ENCODE measurements around the gene ASCL1. TPM values are rescaled to one million over a fixed set of nuclear protein-coding genes. Genes with fewer than 3 reads are reported as not detected.

Gene ASCL1
- total and polyA plus RNA-seq, 2 of the 13 experiments (the other 11 are each of a cell fraction or from before 2014, with no cell fraction given), result not detected

GRCh38 chr12:102917026-102917787 is 40.3 kb upstream of the ASCL1 start, which contains the start of gene PAH (continued):
- TF ChIP-seq, protein P1, sequence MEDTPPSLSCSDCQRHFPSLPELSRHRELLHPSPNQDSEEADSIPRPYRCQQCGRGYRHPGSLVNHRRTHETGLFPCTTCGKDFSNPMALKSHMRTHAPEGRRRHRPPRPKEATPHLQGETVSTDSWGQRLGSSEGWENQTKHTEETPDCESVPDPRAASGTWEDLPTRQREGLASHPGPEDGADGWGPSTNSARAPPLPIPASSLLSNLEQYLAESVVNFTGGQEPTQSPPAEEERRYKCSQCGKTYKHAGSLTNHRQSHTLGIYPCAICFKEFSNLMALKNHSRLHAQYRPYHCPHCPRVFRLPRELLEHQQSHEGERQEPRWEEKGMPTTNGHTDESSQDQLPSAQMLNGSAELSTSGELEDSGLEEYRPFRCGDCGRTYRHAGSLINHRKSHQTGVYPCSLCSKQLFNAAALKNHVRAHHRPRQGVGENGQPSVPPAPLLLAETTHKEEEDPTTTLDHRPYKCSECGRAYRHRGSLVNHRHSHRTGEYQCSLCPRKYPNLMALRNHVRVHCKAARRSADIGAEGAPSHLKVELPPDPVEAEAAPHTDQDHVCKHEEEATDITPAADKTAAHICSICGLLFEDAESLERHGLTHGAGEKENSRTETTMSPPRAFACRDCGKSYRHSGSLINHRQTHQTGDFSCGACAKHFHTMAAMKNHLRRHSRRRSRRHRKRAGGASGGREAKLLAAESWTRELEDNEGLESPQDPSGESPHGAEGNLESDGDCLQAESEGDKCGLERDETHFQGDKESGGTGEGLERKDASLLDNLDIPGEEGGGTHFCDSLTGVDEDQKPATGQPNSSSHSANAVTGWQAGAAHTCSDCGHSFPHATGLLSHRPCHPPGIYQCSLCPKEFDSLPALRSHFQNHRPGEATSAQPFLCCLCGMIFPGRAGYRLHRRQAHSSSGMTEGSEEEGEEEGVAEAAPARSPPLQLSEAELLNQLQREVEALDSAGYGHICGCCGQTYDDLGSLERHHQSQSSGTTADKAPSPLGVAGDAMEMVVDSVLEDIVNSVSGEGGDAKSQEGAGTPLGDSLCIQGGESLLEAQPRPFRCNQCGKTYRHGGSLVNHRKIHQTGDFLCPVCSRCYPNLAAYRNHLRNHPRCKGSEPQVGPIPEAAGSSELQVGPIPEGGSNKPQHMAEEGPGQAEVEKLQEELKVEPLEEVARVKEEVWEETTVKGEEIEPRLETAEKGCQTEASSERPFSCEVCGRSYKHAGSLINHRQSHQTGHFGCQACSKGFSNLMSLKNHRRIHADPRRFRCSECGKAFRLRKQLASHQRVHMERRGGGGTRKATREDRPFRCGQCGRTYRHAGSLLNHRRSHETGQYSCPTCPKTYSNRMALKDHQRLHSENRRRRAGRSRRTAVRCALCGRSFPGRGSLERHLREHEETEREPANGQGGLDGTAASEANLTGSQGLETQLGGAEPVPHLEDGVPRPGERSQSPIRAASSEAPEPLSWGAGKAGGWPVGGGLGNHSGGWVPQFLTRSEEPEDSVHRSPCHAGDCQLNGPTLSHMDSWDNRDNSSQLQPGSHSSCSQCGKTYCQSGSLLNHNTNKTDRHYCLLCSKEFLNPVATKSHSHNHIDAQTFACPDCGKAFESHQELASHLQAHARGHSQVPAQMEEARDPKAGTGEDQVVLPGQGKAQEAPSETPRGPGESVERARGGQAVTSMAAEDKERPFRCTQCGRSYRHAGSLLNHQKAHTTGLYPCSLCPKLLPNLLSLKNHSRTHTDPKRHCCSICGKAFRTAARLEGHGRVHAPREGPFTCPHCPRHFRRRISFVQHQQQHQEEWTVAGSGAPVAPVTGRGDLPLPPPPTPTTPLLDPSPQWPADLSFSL (CRISPR knock-in tag; IDR thresholded peaks at IDR 0.05), result peak; percentile 60; the same call in 1 of the 2 replicates
- TF ChIP-seq ZNF841 (CRISPR knock-in tag; IDR thresholded peaks at IDR 0.05; ENCODE audit: borderline replicate concordance), result no peak
- TF ChIP-seq PITX1 (CRISPR knock-in tag; IDR thresholded peaks at IDR 0.05), result peak; percentile 54; the same call in 1 of the 2 replicates
- no peak for TF ChIP-seq RELA (CRISPR knock-in tag; IDR thresholded peaks at IDR 0.05)
- peak; percentile 83 for TF ChIP-seq PHF21A (CRISPR knock-in tag; IDR thresholded peaks at IDR 0.05)
- TF ChIP-seq DNMT3B (CRISPR knock-in tag; conservative IDR thresholded peaks at IDR 0.05), result 0 out of 2 replicates have a peak, but pooled peaks have one; percentile 32
- peak; percentile 65; the same call in 1 of the 2 replicates for TF ChIP-seq HOXA3 (CRISPR knock-in tag; IDR thresholded peaks at IDR 0.05)
- TF ChIP-seq ZBTB40 (IDR thresholded peaks at IDR 0.05), result no peak
- no peak; the same call in 1 of the 2 replicates for TF ChIP-seq ZBTB40 (CRISPR knock-in tag; IDR thresholded peaks at IDR 0.05)
- no peak for TF ChIP-seq CEBPB (IDR thresholded peaks at IDR 0.05; ENCODE audit: borderline replicate concordance, low read depth, low read length)
- no peak for TF ChIP-seq ETS1 (CRISPR knock-in tag; IDR thresholded peaks at IDR 0.05)
- peak; percentile 80 for TF ChIP-seq MYC (CRISPR knock-in tag; IDR thresholded peaks at IDR 0.05; ENCODE audit: borderline replicate concordance)
- TF ChIP-seq ATF1 (CRISPR knock-in tag; IDR thresholded peaks at IDR 0.05), result no peak

All from HepG2 (cell line).